SU-DHL-6 (cell line): ENCODE results near the gene MYMK.

ENCODE experiments used
- H2AFZ ChIP-seq: fragments of 200-600 bp; sonication (generic); 2 replicates; pipeline ENCODE4 v1.6.1; 2014; ENCODE audit warnings: low read depth, mild to moderate bottlenecking, moderate library complexity, mixed read lengths, antibody characterized with exemption, low read length; ENCODE audit not compliant: severe bottlenecking
- H3F3A ChIP-seq: fragments of 200-600 bp; shearing (Covaris generic); 2 replicates; pipeline ENCODE4 v1.6.0; 2016; ENCODE audit warnings: antibody characterized with exemption, mild to moderate bottlenecking; ENCODE audit not compliant: insufficient read depth
- H3K27ac ChIP-seq: fragments of 200-600 bp; sonication (generic); 2 replicates; pipeline ENCODE4 v1.5.1; 2016; ENCODE audit warnings: low read depth, mild to moderate bottlenecking, low read length, moderate library complexity, mixed read lengths
- H3K27me3 ChIP-seq: fragments of 200-600 bp; sonication (generic), shearing (Covaris generic); 2 replicates; pipeline ENCODE4 v1.6.0; 2014; ENCODE audit warnings: mild to moderate bottlenecking, low read length
- H3K36me3 ChIP-seq: fragments of 200-600 bp; sonication (generic); 2 replicates; pipeline ENCODE4 v1.6.1; 2014; ENCODE audit warnings: mild to moderate bottlenecking, low read length, mixed read lengths
- H3K4me2 ChIP-seq: fragments of 300-600, 200-600 bp; shearing (Covaris generic), sonication (generic); 2 replicates; pipeline ENCODE4 v1.6.0; 2014; ENCODE audit warnings: low read length, low read depth, mild to moderate bottlenecking; ENCODE audit not compliant: poor library complexity, severe bottlenecking
- H3K4me3 ChIP-seq: fragments of 200-600 bp; sonication (generic); 2 replicates; pipeline ENCODE4 v1.5.1; 2014; ENCODE audit warnings: antibody characterized with exemption, low read length, mild to moderate bottlenecking, mixed read lengths; ENCODE audit not compliant: insufficient read depth, poor library complexity, severe bottlenecking
- H3K79me2 ChIP-seq: fragments of 200-600 bp; sonication (generic); 2 replicates; pipeline ENCODE4 v1.6.1; 2014; ENCODE audit warnings: mild to moderate bottlenecking, low read length, moderate library complexity; ENCODE audit not compliant: insufficient read depth
- H3K9ac ChIP-seq: fragments of 200-600 bp; sonication (generic); 2 replicates; pipeline ENCODE4 v1.7.0; 2014; ENCODE audit warnings: mild to moderate bottlenecking, low read length
- H3K9me2 ChIP-seq: fragments of 200-600 bp; sonication (generic); replicated peaks from 2 replicates; pipeline ENCODE4 v1.6.1; 2014; ENCODE audit warnings: low read length; ENCODE audit not compliant: insufficient read depth
- H3K9me3 ChIP-seq: fragments of 200-600 bp; sonication (generic); 2 replicates; pipeline ENCODE4 v1.6.1; 2014; ENCODE audit warnings: low read length, mixed read lengths; ENCODE audit not compliant: insufficient read depth
- H4K20me1 ChIP-seq: fragments of 200-600 bp; sonication (generic); 2 replicates; pipeline ENCODE4 v1.6.1; 2014; ENCODE audit warnings: low read depth, mild to moderate bottlenecking, antibody characterized with exemption, low read length, moderate library complexity, mixed read lengths
- EZH2phosphoT487 ChIP-seq: fragments of 200-600 bp; sonication (generic), shearing (Covaris generic); conservative IDR thresholded peaks from 2 replicates; pipeline ENCODE4 v1.6.1; 2018; ENCODE audit warnings: mild to moderate bottlenecking, antibody characterized with exemption, low read length, moderate library complexity, mixed read lengths
- TF ChIP-seq, protein P1 (sequence below): fragments of 200-600 bp; sonication (generic); IDR thresholded peaks from one replicate; pipeline ENCODE4 v1.5.1; 2017; ENCODE audit warnings: antibody characterized with exemption, mild to moderate bottlenecking, low read length, moderate library complexity; ENCODE audit not compliant: insufficient read depth, poor library complexity, severe bottlenecking

The MYMK gene

DNA sequence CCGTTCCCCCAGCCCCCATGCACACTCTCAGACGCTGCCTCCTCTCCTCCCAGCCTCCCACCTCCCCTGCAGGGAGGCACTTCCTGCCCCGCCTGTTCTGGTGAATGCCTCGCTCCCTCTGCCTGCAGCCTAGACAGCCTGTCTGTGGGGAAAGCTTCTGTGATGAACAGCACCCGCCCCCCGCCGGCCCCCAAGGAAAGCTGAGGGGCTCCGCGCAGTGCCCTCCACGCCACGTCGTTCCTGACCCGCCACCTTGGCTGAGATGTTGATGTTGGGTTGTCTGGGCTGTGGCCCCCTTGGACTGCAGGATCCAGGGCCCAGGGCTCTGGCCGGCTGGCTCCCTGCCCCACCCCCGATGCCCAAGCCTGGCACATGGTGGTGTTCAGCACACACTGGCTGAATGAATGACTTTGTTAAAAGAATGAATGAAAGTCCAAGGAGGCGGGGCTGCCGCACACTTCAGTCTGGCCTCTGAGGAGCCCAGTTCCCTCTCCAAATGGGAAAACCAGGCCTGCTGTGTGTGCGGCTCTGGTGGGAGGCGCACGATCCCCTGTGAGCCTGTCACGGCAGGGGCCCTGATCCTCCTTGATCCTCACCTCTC, 2.1 kb upstream of the MYMK start:
- Histone ChIP-seq H3K4me3 (no peak overlapping the region), H3K27ac (no peak overlapping the region), H4K20me1 (no peaks in the 10 kb centered on the region), H3F3A (no peaks in the 10 kb centered on the region), H3K36me3 (no peaks in the 10 kb centered on the region), H3K9me3 (no peaks in the 10 kb centered on the region), H2AFZ (no peak overlapping the region), H3K27me3 (no peaks in the 10 kb centered on the region), H3K4me2 (no peak overlapping the region), H3K9me2 (no peaks in the 10 kb centered on the region), H3K9ac (no peak overlapping the region), H3K79me2 (no peaks in the 10 kb centered on the region)
- TF ChIP-seq, protein P1, sequence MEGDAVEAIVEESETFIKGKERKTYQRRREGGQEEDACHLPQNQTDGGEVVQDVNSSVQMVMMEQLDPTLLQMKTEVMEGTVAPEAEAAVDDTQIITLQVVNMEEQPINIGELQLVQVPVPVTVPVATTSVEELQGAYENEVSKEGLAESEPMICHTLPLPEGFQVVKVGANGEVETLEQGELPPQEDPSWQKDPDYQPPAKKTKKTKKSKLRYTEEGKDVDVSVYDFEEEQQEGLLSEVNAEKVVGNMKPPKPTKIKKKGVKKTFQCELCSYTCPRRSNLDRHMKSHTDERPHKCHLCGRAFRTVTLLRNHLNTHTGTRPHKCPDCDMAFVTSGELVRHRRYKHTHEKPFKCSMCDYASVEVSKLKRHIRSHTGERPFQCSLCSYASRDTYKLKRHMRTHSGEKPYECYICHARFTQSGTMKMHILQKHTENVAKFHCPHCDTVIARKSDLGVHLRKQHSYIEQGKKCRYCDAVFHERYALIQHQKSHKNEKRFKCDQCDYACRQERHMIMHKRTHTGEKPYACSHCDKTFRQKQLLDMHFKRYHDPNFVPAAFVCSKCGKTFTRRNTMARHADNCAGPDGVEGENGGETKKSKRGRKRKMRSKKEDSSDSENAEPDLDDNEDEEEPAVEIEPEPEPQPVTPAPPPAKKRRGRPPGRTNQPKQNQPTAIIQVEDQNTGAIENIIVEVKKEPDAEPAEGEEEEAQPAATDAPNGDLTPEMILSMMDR: no peak
- no peak for TF ChIP-seq EZH2phosphoT487

DNA sequence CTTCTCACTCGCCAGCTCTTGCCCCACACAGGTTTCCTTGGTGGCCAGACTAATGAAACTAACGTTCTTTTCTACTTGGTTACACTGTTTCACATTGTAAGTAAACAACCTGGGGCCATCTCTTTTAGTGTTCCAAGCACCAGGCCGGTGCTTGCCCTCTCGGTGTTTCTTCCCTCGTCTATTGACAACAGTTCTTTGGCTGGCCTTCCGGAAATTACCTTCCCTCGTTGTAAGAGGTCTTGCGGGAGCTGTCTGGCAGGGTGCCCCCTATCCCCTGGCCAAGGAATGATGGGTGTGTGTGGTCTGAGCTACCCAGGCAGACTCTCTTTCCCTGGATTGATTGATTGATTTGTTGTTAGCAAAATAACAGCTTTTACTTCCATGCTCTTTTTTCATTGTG, 918 bp upstream of the MYMK start:
- H3K9me3 ChIP-seq: no peaks in the 10 kb centered on the region
- no peak overlapping the region for H3K9ac ChIP-seq
- no peak overlapping the region for H2AFZ ChIP-seq
- no peak overlapping the region for H3K4me3 ChIP-seq
- H3K79me2 ChIP-seq: no peaks in the 10 kb centered on the region
- no peak overlapping the region for H3K4me2 ChIP-seq
- no peaks in the 10 kb centered on the region for H4K20me1 ChIP-seq
- no peaks in the 10 kb centered on the region for H3F3A ChIP-seq
- H3K27ac ChIP-seq: no peak overlapping the region
- H3K27me3 ChIP-seq: no peaks in the 10 kb centered on the region
- TF ChIP-seq EZH2phosphoT487: no peak
- TF ChIP-seq, protein P1: no peak
- H3K9me2 ChIP-seq: no peaks in the 10 kb centered on the region
- no peaks in the 10 kb centered on the region for H3K36me3 ChIP-seq

DNA sequence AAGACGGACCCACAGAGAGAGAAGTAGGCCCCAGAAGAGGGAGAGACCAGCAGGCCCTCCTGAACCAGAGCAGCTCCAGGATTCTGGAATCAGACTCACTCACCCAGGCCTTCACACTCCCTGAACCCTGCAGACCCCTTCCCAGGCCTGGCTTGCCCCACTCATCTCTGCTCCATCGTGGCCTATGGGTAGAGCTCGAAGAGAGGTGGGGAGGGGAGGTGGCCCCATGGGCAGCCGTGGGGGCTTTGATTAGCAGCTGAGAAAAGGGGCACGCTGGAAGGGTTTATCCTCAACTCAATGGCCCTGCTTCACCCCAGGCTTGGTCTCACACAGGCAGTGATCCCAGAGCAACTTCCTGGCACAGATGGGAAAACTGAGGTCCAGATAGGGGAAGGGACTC, 613 bp downstream of the MYMK start:
- Histone ChIP-seq H3K9me2 (no peaks in the 10 kb centered on the region), H3K27ac (no peak overlapping the region), H3K36me3 (no peaks in the 10 kb centered on the region), H4K20me1 (no peaks in the 10 kb centered on the region), H3K4me2 (no peak overlapping the region), H3F3A (no peaks in the 10 kb centered on the region), H3K9ac (no peak overlapping the region), H3K9me3 (no peaks in the 10 kb centered on the region), H3K4me3 (no peak overlapping the region), H2AFZ (no peak overlapping the region), H3K27me3 (no peaks in the 10 kb centered on the region), H3K79me2 (no peaks in the 10 kb centered on the region)
- no peak for TF ChIP-seq EZH2phosphoT487
- TF ChIP-seq, protein P1: no peak

DNA sequence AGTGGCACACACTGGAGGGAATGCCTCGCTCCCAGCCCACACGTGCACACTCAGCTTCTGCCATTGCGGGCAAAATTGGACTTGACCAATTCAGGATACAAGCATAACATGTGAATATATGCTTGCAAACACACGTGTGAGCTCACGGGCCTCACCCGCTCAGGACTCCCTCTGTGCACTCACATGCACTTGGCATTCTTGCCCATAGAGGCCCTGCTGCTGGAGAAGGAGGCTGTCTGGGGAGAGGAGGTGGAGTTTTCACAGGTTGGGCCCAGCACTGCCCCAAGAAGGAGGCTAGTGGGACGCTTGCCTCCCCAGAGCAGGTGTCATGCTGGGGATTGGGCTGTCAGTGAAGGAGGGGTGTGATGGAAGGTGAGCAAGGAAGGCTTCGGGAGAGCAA, 1.7 kb downstream of the MYMK start:
- Histone ChIP-seq H3K9ac (no peak overlapping the region), H4K20me1 (no peaks in the 10 kb centered on the region), H3K9me3 (no peaks in the 10 kb centered on the region), H3K27ac (no peak overlapping the region), H3K4me3 (no peak overlapping the region), H3K36me3 (no peaks in the 10 kb centered on the region), H3K9me2 (no peaks in the 10 kb centered on the region), H2AFZ (no peak overlapping the region), H3K4me2 (no peak overlapping the region), H3K27me3 (no peaks in the 10 kb centered on the region), H3K79me2 (no peaks in the 10 kb centered on the region), H3F3A (no peaks in the 10 kb centered on the region)
- TF ChIP-seq EZH2phosphoT487: no peak
- TF ChIP-seq, protein P1: no peak
